ENCODE results near the gene TOMM20L.

DNA sequence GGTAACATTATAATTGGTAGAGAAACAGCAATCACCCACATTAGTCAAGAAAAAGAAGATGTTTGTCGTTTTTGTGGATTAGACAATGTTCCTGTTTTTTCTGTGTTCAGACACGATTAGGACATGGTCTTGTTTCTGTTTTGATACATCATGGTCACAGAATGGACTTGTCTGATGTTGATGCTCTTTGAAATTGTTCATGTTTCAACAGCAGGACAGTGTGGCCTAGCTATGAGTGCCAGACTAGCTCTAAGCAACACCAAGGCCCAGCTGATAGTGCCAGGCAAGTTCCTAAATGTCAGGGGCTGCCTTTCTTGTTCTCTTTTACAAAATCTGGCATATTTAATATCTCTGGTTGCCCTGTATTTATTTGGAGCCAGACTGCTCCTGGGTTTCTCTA lies 40.9 kb upstream of the TOMM20L start:
- TF ChIP-seq, protein P1, sequence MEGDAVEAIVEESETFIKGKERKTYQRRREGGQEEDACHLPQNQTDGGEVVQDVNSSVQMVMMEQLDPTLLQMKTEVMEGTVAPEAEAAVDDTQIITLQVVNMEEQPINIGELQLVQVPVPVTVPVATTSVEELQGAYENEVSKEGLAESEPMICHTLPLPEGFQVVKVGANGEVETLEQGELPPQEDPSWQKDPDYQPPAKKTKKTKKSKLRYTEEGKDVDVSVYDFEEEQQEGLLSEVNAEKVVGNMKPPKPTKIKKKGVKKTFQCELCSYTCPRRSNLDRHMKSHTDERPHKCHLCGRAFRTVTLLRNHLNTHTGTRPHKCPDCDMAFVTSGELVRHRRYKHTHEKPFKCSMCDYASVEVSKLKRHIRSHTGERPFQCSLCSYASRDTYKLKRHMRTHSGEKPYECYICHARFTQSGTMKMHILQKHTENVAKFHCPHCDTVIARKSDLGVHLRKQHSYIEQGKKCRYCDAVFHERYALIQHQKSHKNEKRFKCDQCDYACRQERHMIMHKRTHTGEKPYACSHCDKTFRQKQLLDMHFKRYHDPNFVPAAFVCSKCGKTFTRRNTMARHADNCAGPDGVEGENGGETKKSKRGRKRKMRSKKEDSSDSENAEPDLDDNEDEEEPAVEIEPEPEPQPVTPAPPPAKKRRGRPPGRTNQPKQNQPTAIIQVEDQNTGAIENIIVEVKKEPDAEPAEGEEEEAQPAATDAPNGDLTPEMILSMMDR (IDR thresholded peaks at IDR 0.05) = no peak
- TF ChIP-seq SIN3A (IDR thresholded peaks at IDR 0.05; ENCODE audit: borderline replicate concordance, insufficient read depth, low read depth, low read length) = no peak
- TF ChIP-seq POLR2AphosphoS5 (IDR thresholded peaks at IDR 0.05; ENCODE audit: low read depth, low read length) = no peak
- no peak for TF ChIP-seq TCF7L2 (IDR thresholded peaks at IDR 0.05; ENCODE audit: low read depth, low read length)
